Esophagus muscularis mucosa (tissue), 3 donors: ENCODE data around the gene PIP5K1B.

Source experiments
- POLR2A ChIP-seq: fragments of 450-650 bp; IDR thresholded peaks from one replicate; pipeline ENCODE4 v1.6.1; 2017; ENCODE audit warnings: antibody characterized with exemption, moderate library complexity, mild to moderate bottlenecking, low read depth
- TF ChIP-seq, protein P1 (sequence below), 3 experiments: fragments of 200-600 bp in 2 of 3; fragments of 450-650 bp in 1 of 3; sonication (generic) in 2 of 3; IDR thresholded peaks; one replicate each; pipeline ENCODE4 v1.5.1; 2017 to 2019; ENCODE audit warnings: antibody characterized with exemption in 3 of 3, mild to moderate bottlenecking in 2 of 3, moderate library complexity in 1 of 3

DNA sequence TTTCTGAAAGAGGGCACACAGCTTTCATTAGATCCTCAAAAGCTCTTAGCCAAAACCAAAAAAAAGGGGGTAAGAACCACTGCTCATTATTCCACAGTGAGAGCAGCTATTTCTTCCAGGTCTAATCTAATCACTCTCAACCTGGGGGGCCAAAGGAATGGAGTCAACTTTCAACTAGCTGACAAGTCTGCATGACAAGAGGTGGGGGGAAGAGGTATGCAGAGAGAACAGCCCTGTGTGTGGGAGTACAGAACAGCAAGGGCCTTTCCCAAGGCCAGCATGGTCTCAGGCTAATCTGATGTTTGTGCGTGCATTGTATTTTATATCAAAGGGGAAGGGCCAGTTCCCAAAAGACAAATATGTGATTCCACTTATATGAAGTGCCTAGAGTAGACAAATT is 36.9 kb upstream of the PIP5K1B start:
- TF ChIP-seq, protein P1, sequence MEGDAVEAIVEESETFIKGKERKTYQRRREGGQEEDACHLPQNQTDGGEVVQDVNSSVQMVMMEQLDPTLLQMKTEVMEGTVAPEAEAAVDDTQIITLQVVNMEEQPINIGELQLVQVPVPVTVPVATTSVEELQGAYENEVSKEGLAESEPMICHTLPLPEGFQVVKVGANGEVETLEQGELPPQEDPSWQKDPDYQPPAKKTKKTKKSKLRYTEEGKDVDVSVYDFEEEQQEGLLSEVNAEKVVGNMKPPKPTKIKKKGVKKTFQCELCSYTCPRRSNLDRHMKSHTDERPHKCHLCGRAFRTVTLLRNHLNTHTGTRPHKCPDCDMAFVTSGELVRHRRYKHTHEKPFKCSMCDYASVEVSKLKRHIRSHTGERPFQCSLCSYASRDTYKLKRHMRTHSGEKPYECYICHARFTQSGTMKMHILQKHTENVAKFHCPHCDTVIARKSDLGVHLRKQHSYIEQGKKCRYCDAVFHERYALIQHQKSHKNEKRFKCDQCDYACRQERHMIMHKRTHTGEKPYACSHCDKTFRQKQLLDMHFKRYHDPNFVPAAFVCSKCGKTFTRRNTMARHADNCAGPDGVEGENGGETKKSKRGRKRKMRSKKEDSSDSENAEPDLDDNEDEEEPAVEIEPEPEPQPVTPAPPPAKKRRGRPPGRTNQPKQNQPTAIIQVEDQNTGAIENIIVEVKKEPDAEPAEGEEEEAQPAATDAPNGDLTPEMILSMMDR (IDR thresholded peaks at IDR 0.05) = no peak
- no peak for TF ChIP-seq POLR2A
